CD4-positive, alpha-beta T cell (primary cell): ENCODE measurements around the gene DVL2. TPM values are rescaled to one million over a fixed set of nuclear protein-coding genes. Genes with fewer than 3 reads are reported as not detected.

Experiments
- ATAC-seq: fragments of 200-7000 bp; cut with Tn5 transposase; one replicate; pipeline ENCODE4 v1.10.0; 2022; ENCODE audit warnings: mild to moderate bottlenecking; ENCODE audit not compliant: poor library complexity
- CTCF ChIA-PET: fragments of 350-600 bp; sonication (Branson Sonifier 250); formaldehyde crosslinking; loops from one replicate; lab custom pipeline; 2021; ENCODE audit warnings: antibody characterized with exemption, inconsistent platforms; lab: Charles Lee
- POLR2A ChIA-PET: fragments of 350-600 bp; sonication (Branson Sonifier 250); formaldehyde crosslinking; loops from one replicate; lab custom pipeline; 2021; ENCODE audit warnings: antibody characterized with exemption, inconsistent platforms; lab: Charles Lee
- DNase-seq, 14 experiments: peaks; one replicate each; pipeline ENCODE4 v3.0.0-alpha.2; 2013 to 2020; ENCODE audit warnings: mixed read lengths in 2 of 14
- H3K27ac ChIP-seq, 2 donors: one replicate each; pipeline versions ENCODE4 v1.5.1 to v1.7.0; 2013; ENCODE audit warnings: low read length in 2 of 2, low read depth in 1 of 2, mild to moderate bottlenecking in 1 of 2
- H3K27me3 ChIP-seq, 2 experiments: 1 replicate in 1 of 2; 2 replicates in 1 of 2; pipeline versions ENCODE4 v1.6.1 to v1.7.0; 2013; ENCODE audit warnings: low read length in 2 of 2, control low read depth in 1 of 2, mild to moderate bottlenecking in 1 of 2, moderate library complexity in 1 of 2; ENCODE audit not compliant: insufficient read depth in 2 of 2, control insufficient read depth in 1 of 2
- H3K36me3 ChIP-seq: one replicate; pipeline ENCODE4 v1.6.1; 2013; ENCODE audit warnings: low read length, control low read depth; ENCODE audit not compliant: insufficient read depth
- H3K4me1 ChIP-seq: one replicate; pipeline ENCODE4 v1.6.1; 2013; ENCODE audit warnings: low read length, control low read depth; ENCODE audit not compliant: insufficient read depth
- H3K4me3 ChIP-seq: one replicate; pipeline ENCODE4 v1.5.1; 2013; ENCODE audit warnings: mild to moderate bottlenecking, low read length, moderate library complexity
- H3K9me3 ChIP-seq, 2 experiments: 1 replicate in 1 of 2; 2 replicates in 1 of 2; pipeline versions ENCODE4 v1.6.1 to v1.7.0; 2013; ENCODE audit warnings: low read length in 2 of 2, mild to moderate bottlenecking in 2 of 2, control low read depth in 1 of 2, moderate library complexity in 1 of 2; ENCODE audit not compliant: control insufficient read depth in 1 of 2, insufficient read depth in 1 of 2
- H3K27ac Mint-ChIP-seq: one replicate; pipeline ENCODE4 v1.8.0; 2020; ENCODE audit warnings: mixed read lengths
- H3K27me3 Mint-ChIP-seq: one replicate; pipeline ENCODE4 v1.8.0; 2021; ENCODE audit warnings: mixed read lengths
- H3K36me3 Mint-ChIP-seq: one replicate; pipeline ENCODE4 v1.8.0; 2021; ENCODE audit warnings: low read depth, mixed read lengths
- H3K4me1 Mint-ChIP-seq: one replicate; pipeline ENCODE4 v1.8.0; 2021; ENCODE audit warnings: low read depth, mixed read lengths
- H3K4me3 Mint-ChIP-seq: one replicate; pipeline ENCODE4 v1.8.0; 2020; ENCODE audit warnings: mild to moderate bottlenecking, mixed read lengths
- H3K9me3 Mint-ChIP-seq: one replicate; pipeline ENCODE4 v1.8.0; 2020; ENCODE audit warnings: mixed read lengths
- CTCF ChIP-seq: fragments of 200-600 bp; IDR thresholded peaks from one replicate; pipeline ENCODE4 v1.8.0; 2022; ENCODE audit warnings: antibody characterized with exemption, mild to moderate bottlenecking
- intact Hi-C, 2 experiments: fragments of 100-400 bp; cut with DNase I in 1 of 2; cut with micrococcal nuclease in 1 of 2; formaldehyde crosslinking; loops; one replicate each; pipeline versions ENCODE4 v1.15.1 to v1.9.0; 2023 to 2025; cut with DNase I, micrococcal nuclease
- total RNA-seq, 174 experiments: library from RNA in 2 of 174; stranded (reverse) in 2 of 174; gene quantifications; one replicate each; pipeline ENCODE4 v1.2.3 and lab custom pipeline; 2021 to 2026

DVL2 gene
- total RNA-seq, 2 experiments from 2014 or later, result 40.9 to 41.3 TPM

- Histone ChIP-seq H3K27ac (no peak within 1 kb of the TSS), H3K4me1 (peaks cover 28% of the 10 kb centered on the region), H3K36me3 (no peaks in the 10 kb centered on the region), H3K9me3 (peaks cover 0 to 9% of the 10 kb centered on the region in 2 experiments), H3K27me3 (peaks cover 33 to 47% of the 10 kb centered on the region in 2 experiments), H3K4me3 (peak within 1 kb of the TSS; percentile 53)
- H3K4me3 Mint-ChIP-seq, result peak within 1 kb of the TSS; percentile 85
- CTCF ChIA-PET, result interaction anchor here (1.0 to 3.1 kb wide), 5 partner anchors 15 to 55 kb away, joined by 3 to 13 read pairs (median 4); partner anchors contain the start of genes ACAP1 and NEURL4
- H3K9me3 Mint-ChIP-seq, result no peaks in the 10 kb centered on the region
- H3K36me3 Mint-ChIP-seq, result no peaks in the 10 kb centered on the region
- DNase-seq, result peak; percentile 59 to 93 (median 76)
- no peak for TF ChIP-seq CTCF
- peaks cover 34% of the 10 kb centered on the region for H3K27me3 Mint-ChIP-seq
- peak; percentile 62 for ATAC-seq
- H3K27ac Mint-ChIP-seq, result peak within 1 kb of the TSS; percentile 42
- POLR2A ChIA-PET, result interaction anchor here (0.6 to 2.0 kb wide), 10 partner anchors 12 to 406 kb away, joined by 3 to 9 read pairs (median 5); partner anchors contain the start of genes ACAP1, TP53 and ZBTB4
- intact Hi-C loops, result loop anchor here (2.0 to 5.0 kb wide), 3 partner anchors 155 to 307 kb away; no protein-coding TSS in a partner anchor
- H3K4me1 Mint-ChIP-seq, result peaks cover 26% of the 10 kb centered on the region
Measured at GRCh38 chr17:7281074-7281952, 47.0 kb upstream of the DVL2 start, which contains the start of gene SLC2A4. TSS of gene SLC2A4 (plus strand) at chr17:7281718. CDS start at chr17:7281935, 217 bp downstream.

- Histone ChIP-seq H3K4me1 (peaks cover 28% of the 10 kb centered on the region), H3K27me3 (peaks cover 33 to 47% of the 10 kb centered on the region in 2 experiments), H3K36me3 (no peaks in the 10 kb centered on the region), H3K4me3 (peak overlapping the region; percentile 53), H3K27ac (no peak overlapping the region), H3K9me3 (peaks cover 0 to 9% of the 10 kb centered on the region in 2 experiments)
- peak overlapping the region; percentile 42 for H3K27ac Mint-ChIP-seq
- H3K4me3 Mint-ChIP-seq, result peak overlapping the region; percentile 85
- H3K27me3 Mint-ChIP-seq, result peaks cover 27% of the 10 kb centered on the region
- H3K36me3 Mint-ChIP-seq, result no peaks in the 10 kb centered on the region
- no peaks in the 10 kb centered on the region for H3K9me3 Mint-ChIP-seq
- intact Hi-C loops, result loop anchor here (1.0 to 5.0 kb wide), 9 partner anchors 16 to 308 kb away; partner anchors contain the start of gene ELP5 (in 1 of the 2)
- ATAC-seq (peak; percentile 90), DNase-seq (peak; percentile 77 to 93 (median 84))
- CTCF ChIA-PET, result interaction anchor here (1.0 to 3.1 kb wide), 7 partner anchors 16 to 75 kb away, joined by 3 to 13 read pairs (median 4); partner anchors contain the start of genes ACAP1 and NEURL4
- H3K4me1 Mint-ChIP-seq, result peaks cover 26% of the 10 kb centered on the region
- peak; percentile 86 for TF ChIP-seq CTCF
- POLR2A ChIA-PET, result interaction anchor here (0.6 to 1.8 kb wide), 9 partner anchors 13 to 407 kb away, joined by 3 to 7 read pairs (median 5); partner anchors contain the start of genes TP53 and ZBTB4
Measured at GRCh38 chr17:7280519-7281073, 46.3 kb upstream of the DVL2 start.

GRCh38 chr17:7279448-7279847 lies 45.1 kb upstream of the DVL2 start:
- peaks cover 27% of the 10 kb centered on the region for H3K27me3 Mint-ChIP-seq

More at GRCh38 chr17:7279448-7279847, 45.1 kb upstream of the DVL2 start:
- Histone ChIP-seq H3K36me3 (no peaks in the 10 kb centered on the region), H3K27me3 (peaks cover 33 to 38% of the 10 kb centered on the region in 2 experiments), H3K9me3 (peaks cover 0 to 9% of the 10 kb centered on the region in 2 experiments), H3K4me3 (no peak overlapping the region), H3K4me1 (peaks cover 28% of the 10 kb centered on the region), H3K27ac (no peak overlapping the region)
- POLR2A ChIA-PET, result interaction anchor here (1.8 kb wide), 1 partner anchor 17 kb away, joined by 5 read pairs; no protein-coding TSS in a partner anchor
- H3K27ac Mint-ChIP-seq, result no peak overlapping the region
- no peak for TF ChIP-seq CTCF
- H3K4me3 Mint-ChIP-seq, result no peak overlapping the region
- ATAC-seq (no peak), DNase-seq (no peak)
- CTCF ChIA-PET, result interaction anchor here (1.0 to 3.1 kb wide), 3 partner anchors 17 to 76 kb away, joined by 4 to 13 read pairs (median 4); no protein-coding TSS in a partner anchor
- no peaks in the 10 kb centered on the region for H3K36me3 Mint-ChIP-seq
- H3K4me1 Mint-ChIP-seq, result peaks cover 26% of the 10 kb centered on the region
- H3K9me3 Mint-ChIP-seq, result no peaks in the 10 kb centered on the region
- intact Hi-C loops, result loop anchor here in 1 of 2 experiments (5.0 kb wide), 1 partner anchor 313 kb away; the partner anchor contains the start of gene SOX15
